HG03565 (cell line): ENCODE results near the gene BIRC6.
"Not testable (repeated sequence)": the region's sequence is repeated elsewhere in the genome, so short reads cannot be mapped to it uniquely, and the experiment has no call there.

Experiments used
- ATAC-seq: cut with Tn5 transposase; IDR thresholded peaks from one replicate; pipeline ENCODE4 v1.9.1; 2021; ENCODE audit warnings: mild to moderate bottlenecking, moderate library complexity; ENCODE audit not compliant: unreplicated experiment

BIRC6 gene

DNA sequence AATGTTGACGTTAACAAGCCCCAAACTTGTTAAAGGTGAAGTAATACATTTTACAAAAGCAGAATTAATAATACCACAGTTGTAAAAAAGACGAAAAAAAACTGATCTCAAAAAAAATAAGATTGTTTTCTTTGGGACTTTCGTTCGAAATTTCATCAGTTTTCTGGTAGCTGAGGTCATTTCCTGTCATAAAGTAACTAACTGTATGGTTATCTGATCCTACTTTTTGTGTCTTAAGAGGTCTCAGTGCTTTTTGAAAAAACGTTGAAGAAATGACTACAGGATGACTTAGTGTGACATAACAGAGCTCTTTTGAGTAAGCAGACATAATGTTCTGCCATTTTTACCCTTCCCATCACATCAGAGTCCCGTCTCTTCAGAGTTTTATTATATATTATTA, 79.3 kb downstream of the BIRC6 start:
- ATAC-seq, result no peak

DNA sequence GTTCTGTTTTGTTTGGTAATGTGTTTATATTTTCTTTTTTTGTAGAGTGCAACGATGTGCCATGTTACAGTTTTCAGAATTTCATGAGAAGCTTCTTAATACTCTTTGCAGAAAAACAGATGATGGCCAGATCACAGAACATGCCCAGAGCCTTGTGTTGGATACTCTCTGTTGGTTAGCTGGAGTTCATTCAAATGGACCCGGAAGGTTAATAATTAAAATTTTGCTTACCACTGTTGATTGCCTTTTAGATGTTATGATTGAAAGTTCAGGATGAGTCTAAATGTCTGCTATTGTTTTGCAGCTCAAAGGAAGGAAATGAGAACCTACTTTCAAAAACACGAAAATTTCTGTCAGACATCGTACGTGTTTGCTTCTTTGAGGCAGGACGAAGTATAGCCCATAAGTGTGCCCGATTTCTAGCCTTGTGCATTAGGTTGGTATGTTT, 85.2 kb downstream of the BIRC6 start:
- no peak for ATAC-seq

DNA sequence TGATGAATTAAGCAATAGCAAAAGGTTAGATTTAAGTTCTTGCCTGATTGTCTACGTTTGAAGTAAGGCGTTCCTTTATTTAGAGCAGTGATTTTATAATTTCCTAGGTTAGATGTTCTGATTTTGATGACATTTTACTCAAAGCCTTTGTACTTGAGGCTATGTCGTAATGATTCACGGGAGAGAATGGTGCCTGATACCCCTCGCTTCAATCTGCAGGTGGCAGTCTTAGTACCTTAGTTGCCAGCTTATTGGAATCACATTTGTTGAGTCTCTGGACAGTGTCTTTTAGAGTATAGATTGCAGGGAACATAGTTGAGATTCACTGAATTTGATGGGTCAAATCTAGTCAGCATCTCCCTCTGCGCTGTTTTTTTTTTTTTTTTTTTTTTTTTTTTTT, 89.5 kb downstream of the BIRC6 start:
- ATAC-seq, result no peak

DNA sequence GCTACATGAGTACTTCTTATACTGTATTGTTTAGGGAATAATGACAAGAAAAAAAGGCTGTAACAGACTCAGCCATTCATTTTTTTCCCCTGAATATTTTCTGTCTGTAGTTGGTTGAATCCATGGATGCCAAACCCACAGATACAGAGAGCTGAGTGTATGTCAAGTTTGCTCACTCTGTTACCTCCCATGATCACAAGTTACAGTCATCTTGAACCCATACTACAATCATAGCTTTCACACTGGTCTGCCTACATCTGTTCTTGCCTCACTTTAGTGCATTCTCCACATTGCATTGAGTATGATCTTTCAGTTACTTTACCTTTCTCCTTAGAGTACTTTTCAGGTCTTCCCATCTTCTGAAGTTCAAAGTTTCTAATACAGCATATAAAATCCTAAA, 94.0 kb downstream of the BIRC6 start:
- ATAC-seq, result no peak

DNA sequence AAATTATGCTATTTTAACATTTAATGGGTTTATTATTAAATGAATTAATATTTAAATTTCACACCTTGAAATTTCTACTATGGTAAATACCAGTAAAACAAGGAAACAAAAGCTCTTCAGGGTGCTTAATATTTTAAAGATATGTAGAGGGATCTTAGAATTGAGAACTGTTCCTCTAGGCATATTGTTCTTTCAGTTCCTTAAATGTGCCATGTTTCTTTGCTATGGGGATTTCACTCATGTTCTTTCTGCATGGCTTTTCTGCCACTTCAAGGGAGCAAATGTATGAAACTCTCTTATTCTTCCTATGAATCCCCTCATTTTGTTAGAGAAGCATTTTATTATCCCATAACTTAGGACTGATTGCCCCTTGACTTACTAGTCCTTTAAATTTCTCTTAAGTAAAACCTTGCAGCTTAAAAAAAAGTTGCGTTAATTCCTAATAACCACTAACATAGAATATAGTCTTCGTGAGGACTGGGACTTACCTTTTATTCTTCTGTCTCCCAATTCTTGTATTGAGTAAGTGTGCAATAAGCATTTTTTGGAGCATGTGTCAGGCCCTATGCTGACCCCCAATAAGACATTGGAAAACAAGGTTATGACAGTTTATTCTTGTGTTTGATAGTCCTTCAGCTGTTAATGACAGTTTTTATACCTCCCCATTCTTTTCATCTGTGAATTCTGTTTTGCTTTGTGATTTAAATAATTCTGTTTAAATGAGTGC, 95.7 kb downstream of the BIRC6 start:
- no peak for ATAC-seq

DNA sequence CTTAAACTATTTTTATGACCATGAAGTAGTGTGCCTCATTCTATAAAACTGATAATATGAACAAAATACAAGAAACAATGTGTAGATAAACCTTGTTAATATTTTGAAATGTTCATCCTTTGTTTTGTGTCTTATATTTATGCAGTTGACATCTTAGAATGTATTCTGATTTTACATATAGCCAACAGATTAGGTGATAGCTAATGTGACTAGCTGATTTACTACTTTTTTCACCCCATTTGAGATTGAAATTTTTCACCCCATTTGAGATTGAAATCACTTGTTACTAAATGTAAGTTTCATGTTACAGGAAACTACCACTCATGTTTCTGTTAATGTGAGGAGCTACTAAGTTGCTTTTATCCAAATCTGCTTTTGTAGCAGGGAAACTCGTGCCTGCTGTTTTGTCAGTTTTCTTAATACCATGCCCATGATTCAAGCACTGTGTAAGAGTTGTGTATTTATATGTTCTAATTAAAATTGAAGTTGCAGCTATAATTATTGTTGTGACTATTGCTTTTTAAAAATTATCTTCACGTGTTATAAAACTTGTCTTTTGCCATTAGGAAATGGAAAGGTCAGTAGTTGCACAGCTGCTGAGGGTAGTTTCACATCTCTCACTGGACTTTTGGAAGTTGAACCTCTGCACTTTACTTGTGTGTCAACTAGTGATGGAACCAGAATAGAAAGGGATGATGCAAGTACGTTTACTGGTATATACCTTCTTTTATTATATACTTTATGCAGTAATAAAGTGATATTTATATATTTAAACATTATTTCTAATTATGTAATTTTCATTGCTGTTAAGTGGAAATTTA, 96.6 kb downstream of the BIRC6 start:
- no peak for ATAC-seq

DNA sequence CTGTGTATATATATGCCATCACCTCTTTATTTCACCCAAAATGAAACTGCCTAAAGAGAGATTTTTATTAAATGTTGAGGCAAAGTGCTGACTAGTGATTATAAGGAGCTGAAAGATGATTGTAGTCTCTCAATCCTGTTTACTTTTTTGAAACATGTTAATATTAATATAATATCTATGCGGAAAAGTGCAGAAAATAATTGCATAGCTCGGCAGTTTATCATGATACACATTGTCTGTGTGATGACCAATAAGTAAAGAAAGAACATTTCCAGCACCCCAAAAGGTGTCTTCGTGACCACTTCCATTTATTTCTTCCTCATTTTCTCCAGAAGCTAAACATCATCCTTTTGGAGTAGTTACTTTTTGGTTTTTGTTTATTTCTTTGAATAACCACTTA, 99.0 kb downstream of the BIRC6 start:
- ATAC-seq, result no peak

DNA sequence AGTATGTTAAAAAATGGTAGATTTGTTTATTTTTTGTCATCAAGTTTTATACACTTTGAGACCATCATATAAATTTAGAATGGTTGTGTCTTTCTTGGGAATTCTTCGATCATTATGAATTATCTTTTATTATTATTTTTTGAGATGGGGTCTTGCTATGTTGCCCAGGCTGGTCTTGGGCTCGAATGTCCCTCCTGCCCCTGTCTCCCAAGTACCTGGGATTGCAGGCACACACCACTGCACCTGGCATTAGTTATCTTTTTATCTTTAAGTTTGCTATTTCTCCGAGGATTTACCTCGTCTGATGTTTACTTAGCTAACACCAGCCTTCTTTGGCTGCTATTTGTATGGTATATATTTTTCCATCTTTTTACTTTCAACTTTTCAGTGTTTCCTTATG, 100.0 kb downstream of the BIRC6 start:
- no peak for ATAC-seq

DNA sequence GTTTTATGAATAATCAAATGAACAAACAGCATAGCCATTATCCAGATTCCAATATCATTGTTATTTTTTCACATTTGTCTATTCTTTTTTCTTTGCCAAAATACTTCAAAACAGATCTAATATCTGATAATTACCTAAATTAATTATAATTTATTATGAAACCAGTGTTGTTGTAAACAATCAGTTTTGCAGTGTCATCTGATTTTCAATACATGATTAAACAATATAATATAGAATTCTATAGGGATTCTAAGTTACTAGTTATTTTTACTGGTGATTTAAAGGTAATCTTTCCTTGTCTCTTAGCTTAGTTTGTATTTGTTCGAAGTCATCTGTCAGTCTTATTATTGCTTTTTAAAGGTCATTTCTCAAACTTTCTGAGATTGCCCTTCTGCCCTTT, 101.0 kb downstream of the BIRC6 start:
- no peak for ATAC-seq

DNA sequence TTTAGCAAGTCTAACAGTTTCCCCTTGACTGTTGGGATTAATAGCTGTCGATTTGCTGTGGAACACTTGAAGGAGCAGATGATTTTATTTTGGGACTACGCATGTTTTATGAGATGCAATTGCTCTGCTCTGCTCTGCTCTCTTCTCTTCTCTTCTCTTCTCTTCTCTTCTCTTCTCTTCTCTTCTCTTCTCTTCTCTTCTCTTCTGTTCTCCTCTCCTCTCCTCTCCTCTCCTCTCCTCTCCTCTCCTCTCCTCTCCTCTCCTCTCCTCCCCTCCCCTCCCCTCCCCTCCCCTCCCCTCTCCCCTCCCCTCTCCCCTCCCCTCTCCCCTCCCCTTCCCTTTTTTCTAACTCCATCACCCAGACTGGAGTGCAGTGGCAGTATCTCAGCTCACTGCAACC, 104.0 kb downstream of the BIRC6 start:
- ATAC-seq, result not testable (repeated sequence)

DNA sequence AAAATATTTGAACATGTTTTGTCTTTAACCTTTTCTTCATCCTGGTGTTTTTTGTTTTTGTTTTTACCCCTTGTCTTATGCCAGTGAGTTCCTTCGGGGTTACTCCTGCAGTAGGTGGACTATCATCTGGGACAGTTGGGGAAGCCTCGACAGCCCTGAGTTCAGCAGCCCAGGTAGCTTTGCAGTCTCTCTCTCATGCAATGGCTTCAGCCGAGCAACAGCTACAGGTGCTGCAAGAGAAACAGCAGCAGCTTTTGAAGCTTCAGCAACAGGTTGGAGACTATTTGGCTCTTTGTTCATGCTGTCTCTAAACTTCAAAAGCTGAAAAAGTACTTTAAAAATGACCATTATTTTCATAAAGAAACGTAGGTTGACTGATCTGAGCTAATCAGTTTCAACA, 106.3 kb downstream of the BIRC6 start:
- ATAC-seq, result no peak

DNA sequence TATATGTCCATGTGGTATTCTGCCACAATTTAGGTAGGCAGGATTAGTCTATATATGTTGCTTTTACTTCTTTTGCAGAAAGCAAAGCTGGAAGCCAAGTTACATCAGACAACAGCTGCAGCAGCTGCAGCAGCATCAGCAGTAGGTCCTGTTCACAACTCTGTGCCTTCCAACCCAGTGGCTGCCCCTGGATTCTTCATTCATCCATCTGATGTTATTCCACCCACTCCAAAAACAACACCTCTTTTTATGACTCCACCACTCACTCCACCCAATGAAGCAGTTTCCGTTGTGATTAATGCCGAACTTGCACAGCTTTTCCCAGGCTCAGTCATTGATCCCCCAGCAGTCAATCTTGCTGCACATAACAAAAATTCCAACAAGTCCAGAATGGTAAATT, 107.6 kb downstream of the BIRC6 start:
- no peak for ATAC-seq

DNA sequence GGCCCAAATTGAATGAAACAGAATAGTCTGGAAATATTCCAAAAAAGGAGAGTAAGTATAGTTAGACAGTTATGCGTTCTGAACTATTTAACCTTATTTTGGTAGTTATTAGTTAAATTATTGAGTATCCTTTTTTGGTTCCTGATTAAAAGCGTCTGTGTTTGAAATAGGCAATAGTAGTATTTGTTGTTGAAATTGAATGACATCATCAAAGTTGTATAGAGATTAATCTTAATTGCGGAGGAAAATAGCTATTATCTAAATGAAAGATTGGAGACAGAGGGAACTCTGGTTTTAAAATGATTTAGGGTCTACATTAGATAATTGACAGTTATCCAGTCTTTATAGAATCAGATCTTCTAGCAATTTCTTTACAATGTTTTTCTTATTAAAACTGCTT, 115.8 kb downstream of the BIRC6 start:
- ATAC-seq, result no peak

DNA sequence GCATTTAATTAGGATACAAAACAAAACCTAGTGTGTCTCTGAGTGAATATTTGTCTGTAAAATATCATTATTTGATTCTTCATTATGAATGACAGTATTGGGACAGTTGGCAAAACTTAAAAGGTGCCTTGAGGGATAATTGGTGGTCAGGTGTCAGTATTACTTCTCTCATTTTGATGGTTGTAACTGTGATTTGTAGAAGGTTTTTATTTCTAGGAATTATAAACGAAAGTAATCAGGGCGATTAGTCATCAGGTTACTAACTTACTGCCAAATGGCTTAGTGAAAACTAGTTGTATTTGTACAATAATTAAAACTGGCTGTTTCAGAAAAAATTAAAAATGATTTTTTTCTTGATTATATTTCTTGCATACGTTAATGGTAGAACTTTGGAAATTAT, 117.6 kb downstream of the BIRC6 start:
- no peak for ATAC-seq

DNA sequence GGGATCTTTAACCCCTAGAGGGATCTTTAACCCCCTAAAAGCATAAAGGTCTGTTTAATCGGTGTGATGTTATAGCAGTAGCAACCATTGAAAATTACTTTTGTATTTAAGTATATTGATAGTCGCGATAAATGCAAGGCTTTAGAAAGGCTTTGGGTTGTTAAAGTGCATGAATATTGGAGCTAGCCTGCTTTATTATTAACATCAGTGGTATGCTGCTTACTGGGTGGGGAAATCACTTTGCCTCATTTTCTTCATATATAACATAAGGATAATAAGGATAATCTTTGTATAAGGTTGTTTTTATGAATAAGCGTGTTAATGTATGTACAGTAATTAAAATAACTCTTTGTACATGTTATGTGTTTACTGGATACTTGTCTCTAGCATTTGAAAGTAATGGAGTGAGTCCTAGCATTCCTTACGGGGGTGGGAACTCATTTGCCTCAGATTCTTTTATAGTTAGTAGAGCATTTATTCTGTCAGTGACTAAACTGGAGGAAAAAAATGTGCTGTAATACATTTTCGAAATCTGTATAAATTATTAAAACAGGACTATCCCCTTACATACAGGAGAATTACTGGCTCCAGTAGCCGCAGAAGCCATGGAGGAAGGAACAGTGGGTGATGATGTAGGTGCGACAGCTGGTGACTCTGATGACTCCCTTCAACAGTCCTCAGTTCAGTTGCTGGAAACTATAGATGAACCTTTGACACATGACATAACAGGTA, 122.2 kb downstream of the BIRC6 start:
- no peak for ATAC-seq

DNA sequence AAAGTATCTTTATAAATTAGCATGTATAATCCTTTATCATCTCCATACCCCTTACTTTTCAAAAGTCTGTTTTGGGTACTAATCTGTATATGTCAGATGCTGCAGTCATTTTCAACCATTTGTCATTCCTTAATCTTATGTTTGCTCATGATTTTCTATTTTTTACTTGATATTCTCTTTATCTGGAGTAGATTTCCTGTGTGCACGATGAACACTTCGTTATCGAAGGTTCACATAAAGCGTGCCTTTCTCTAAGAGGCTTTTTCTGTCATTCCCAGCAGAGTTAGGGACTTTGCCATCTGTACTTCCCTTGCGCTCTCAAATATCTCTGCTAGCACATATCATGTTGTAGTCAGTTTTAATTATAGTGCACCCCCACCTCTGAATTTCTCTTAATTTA, 123.2 kb downstream of the BIRC6 start:
- ATAC-seq, result no peak

DNA sequence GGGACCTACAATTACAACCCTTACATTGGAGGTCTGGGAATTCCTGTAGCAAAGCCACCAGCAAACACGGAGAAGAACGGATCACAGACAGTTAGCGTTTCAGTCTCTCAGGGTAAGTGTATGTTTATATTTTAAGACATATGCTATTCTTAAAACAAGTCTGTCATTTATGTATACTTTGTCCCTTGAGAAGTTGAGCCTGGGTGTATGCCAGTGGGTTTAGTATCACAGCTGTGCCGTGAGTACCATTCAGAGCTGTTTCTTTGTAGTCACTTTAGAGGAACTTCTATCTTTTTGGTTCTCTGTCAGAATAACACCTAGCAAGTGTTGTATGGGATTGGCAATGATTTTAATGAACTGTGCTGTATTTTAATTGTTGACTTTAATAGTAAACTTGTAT, 125.6 kb downstream of the BIRC6 start:
- no peak for ATAC-seq

DNA sequence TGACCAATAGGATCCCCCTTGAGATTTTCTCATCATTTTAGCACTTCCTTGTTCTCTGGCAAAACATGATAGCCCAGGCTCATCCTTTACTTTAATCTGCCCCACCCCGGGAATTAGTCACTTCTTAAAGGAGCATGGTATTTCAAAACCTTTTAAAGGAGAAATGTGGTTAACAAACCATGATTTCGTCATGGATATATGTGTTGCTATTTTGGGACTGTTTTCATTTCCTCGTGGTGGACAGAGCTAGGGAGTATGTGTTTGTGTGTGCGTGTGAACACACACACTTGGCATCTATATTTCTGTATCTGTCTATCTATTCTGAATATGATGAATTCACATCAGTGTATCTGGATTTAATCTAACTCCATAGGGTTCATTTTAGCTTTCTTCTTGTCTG, 128.1 kb downstream of the BIRC6 start:
- ATAC-seq, result no peak

DNA sequence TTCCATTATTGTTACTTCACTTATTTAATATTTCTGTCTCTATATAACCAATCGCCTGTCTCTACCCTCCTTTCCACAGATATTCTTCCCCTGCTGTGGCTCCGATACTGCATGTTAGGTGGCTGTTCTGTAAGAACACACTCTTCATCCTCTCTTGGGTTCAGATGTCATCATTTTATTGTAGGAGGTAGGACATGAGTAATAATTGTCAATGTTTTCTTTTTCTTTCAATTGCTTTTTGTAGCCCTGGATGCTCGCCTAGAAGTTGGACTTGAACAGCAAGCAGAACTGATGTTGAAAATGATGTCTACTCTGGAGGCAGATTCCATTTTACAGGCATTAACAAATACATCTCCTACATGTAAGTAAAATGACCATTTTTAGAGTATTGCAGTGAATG, 128.6 kb downstream of the BIRC6 start:
- no peak for ATAC-seq

DNA sequence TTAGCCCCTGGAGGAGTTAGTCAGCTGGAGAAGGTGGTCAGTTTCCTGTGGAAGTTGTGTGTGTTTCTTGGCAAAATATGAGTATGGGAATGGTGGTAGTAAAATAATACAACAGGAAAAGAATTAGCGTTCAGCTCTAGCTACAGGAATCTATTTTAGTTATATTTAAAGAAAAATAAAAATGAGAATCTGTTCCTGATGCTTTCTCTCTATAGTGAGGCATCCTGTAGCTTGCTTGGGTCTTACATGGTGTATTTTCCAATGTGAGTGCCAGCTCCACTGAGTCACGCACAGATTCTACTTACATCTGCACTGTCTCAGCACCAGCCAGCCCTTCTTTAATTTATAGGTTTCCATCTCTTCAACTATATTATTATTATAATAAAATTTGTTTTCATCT, 132.2 kb downstream of the BIRC6 start:
- no peak for ATAC-seq

DNA sequence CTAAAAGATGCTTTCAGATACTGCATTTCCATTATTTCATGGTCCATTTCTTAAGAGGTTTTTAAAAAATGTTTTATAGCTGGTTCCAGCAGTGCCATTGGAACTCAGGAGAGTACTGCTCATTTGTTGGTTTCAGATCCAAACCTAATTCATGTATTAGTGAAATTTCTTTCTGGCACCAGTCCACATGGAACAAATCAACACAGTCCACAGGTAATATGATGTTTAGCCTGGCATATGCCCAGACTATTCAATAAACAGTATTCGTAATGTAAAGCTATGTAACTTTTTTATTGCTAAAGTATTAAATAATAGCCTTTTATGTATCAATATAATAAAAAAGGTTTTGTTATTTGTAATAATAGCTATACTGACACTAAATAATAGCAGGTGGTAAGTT, 134.5 kb downstream of the BIRC6 start:
- no peak for ATAC-seq

DNA sequence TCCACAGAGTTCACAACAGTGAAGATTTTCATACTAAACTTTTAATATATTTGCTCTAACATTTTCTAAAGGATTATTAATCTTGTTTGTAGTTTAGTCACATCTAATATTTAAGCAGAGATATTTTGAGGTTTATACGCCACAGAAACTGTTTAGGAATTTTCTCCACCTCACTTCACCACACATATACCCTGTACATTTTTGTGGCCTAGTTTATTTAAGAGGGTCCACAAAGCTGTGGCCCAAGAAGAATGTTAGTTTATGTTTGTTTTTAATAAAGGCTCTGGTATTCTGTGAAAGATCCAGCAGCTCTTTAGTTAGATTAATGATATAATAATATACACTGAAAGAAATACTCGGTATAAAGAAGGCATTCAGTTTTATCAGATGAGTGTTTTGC, 138.3 kb downstream of the BIRC6 start:
- no peak for ATAC-seq
